Activated T-cell treated with anti-CD3 and anti-CD28 coated beads, Interleukin-2, amount 50 U/mL, for 1 hour (primary cell): ENCODE data around the gene CCND2.

ENCODE experiments used
- DNase-seq: peaks from one replicate; pipeline ENCODE4 v3.0.0-alpha.2; 2020

CCND2 gene

GRCh38 chr12:4293299-4293965 lies 19.9 kb downstream of the CCND2 start:
- no peak for DNase-seq

GRCh38 chr12:4293966-4294505 lies 20.5 kb downstream of the CCND2 start:
- DNase-seq, result no peak

- no peak for DNase-seq
Observed at GRCh38 chr12:4296751-4297150, 23.2 kb downstream of the CCND2 start.

- DNase-seq, result no peak
Observed at GRCh38 chr12:4297617-4298016, 24.1 kb downstream of the CCND2 start.

- no peak for DNase-seq
Observed at GRCh38 chr12:4300883-4301282, 27.3 kb downstream of the CCND2 start.

- no peak for DNase-seq
Observed at GRCh38 chr12:4301932-4302501, 28.5 kb downstream of the CCND2 start.

GRCh38 chr12:4302881-4303280 lies 29.3 kb downstream of the CCND2 start:
- no peak for DNase-seq

- no peak for DNase-seq
Observed at GRCh38 chr12:4303750-4304149, 30.2 kb downstream of the CCND2 start.

GRCh38 chr12:4307593-4308333 lies 34.2 kb downstream of the CCND2 start:
- no peak for DNase-seq

GRCh38 chr12:4308334-4308950 lies 34.9 kb downstream of the CCND2 start:
- DNase-seq, result no peak

GRCh38 chr12:4311776-4312175 lies 38.2 kb downstream of the CCND2 start:
- no peak for DNase-seq

GRCh38 chr12:4312251-4312650 lies 38.7 kb downstream of the CCND2 start:
- DNase-seq, result no peak

- DNase-seq, result no peak
Observed at GRCh38 chr12:4320497-4320852, 46.9 kb downstream of the CCND2 start.

- DNase-seq, result peak; percentile 91
Observed at GRCh38 chr12:4320853-4321701, 47.5 kb downstream of the CCND2 start, which contains the start of gene TIGAR. TSS of gene TIGAR (plus strand) at chr12:4321213. CDS start at chr12:4321272, 59 bp downstream.

GRCh38 chr12:4322726-4323125 lies 49.2 kb downstream of the CCND2 start:
- DNase-seq, result no peak
